ENCODE data around the gene DTX3L. TPM values are rescaled to one million over a fixed set of nuclear protein-coding genes. Genes with fewer than 3 reads are reported as not detected.

DTX3L gene
- total and polyA plus RNA-seq, 10 of the 15 experiments (the other 5 are each of a cell fraction or from before 2014, with no cell fraction given): 9.9 to 41.4 (median 21.7) TPM

GRCh38 chr3:122618614-122619013 is 54.5 kb downstream of the DTX3L start:
- RAD21 ChIA-PET (ENCODE audit: unreplicated experiment): interaction anchor here (1.1 to 6.8 kb wide), 16 partner anchors 8 to 111 kb away, joined by 3 to 130 read pairs (median 6); partner anchors contain the start of genes DTX3L, PARP14, PARP15 and PARP9
- in situ Hi-C loops (cut with MboI): no loop called here
- no peaks in the 10 kb centered on the region for H3K79me2 ChIP-seq (ENCODE audit: control insufficient read depth, insufficient read depth, low read length)
- WGBS (ENCODE audit: insufficient coverage, insufficient replicate concordance, low lambda C conversion rate, missing lambda C conversion rate): 89% methylated on average over 3 of the region's 3 CpGs
- no peaks in the 10 kb centered on the region for H4K20me1 ChIP-seq (ENCODE audit: control insufficient read depth, insufficient read depth)
- SMC1A ChIA-PET (ENCODE audit: uncharacterized antibody, unreplicated experiment): interaction anchor here (1.0 to 9.3 kb wide), 19 partner anchors 8 to 313 kb away, joined by 3 to 183 read pairs (median 9); partner anchors contain the start of genes DTX3L, PARP14, PARP15 and PARP9
- BruUV-seq (replicated peaks): no TSS peak
- no peak overlapping the region for H3K4me3 ChIP-seq
- H3K36me3 ChIP-seq (ENCODE audit: control insufficient read depth in 2 of 2, insufficient read depth in 2 of 2, low read length in 1 of 2): peaks cover 3 to 9% of the 10 kb centered on the region in 2 experiments; a peak in 3 of 4 replicates
- no peaks in the 10 kb centered on the region for H3K27me3 ChIP-seq (replicated peaks in 1 of 2; ENCODE audit: control insufficient read depth in 2 of 2, insufficient read depth in 2 of 2, low read length in 1 of 2)
- peaks cover 21% of the 10 kb centered on the region for H3K4me1 ChIP-seq (ENCODE audit: control insufficient read depth, insufficient read depth, low read length)
- no peak overlapping the region for H2AFZ ChIP-seq (ENCODE audit: control insufficient read depth, low read depth, low read length)
- no peak for ATAC-seq
- no peak for DNase-seq (ENCODE audit: low read depth, low spot score)
- H3K9me3 ChIP-seq (replicated peaks; ENCODE audit: control insufficient read depth, insufficient read depth, low read length): no peaks in the 10 kb centered on the region
- intact Hi-C loops (cut with micrococcal nuclease; ENCODE audit: unreplicated experiment): no loop called here
- H3K27ac ChIP-seq (ENCODE audit: control insufficient read depth, insufficient read depth): no peak overlapping the region
- no peak overlapping the region for H3K4me2 ChIP-seq (ENCODE audit: control insufficient read depth, insufficient read depth)
- no peak overlapping the region for H3K9ac ChIP-seq (ENCODE audit: control insufficient read depth, insufficient read depth, low read length)
- POLR2A ChIA-PET: interaction anchor here (0.6 to 7.2 kb wide), 17 partner anchors 9 to 110 kb away, joined by 3 to 67 read pairs (median 5); partner anchors contain the start of genes DTX3L, PARP14, PARP15 and PARP9
- no peak for TF ChIP-seq TCF7 (IDR thresholded peaks at IDR 0.05; ENCODE audit: borderline replicate concordance)
- no peak for TF ChIP-seq IKZF1 (conservative IDR thresholded peaks at IDR 0.05)
- TF ChIP-seq TARDBP (IDR thresholded peaks at IDR 0.05; ENCODE audit: borderline replicate concordance): no peak
- no peak for TF ChIP-seq RUNX3 (IDR thresholded peaks at IDR 0.05; ENCODE audit: low read length)
- TF ChIP-seq SMC3 (IDR thresholded peaks at IDR 0.05; ENCODE audit: borderline replicate concordance, low read length): no peak
- TF ChIP-seq ZNF207 (IDR thresholded peaks at IDR 0.05; ENCODE audit: borderline replicate concordance): no peak
- TF ChIP-seq HDGF (IDR thresholded peaks at IDR 0.05): no peak
- TF ChIP-seq, protein P1, sequence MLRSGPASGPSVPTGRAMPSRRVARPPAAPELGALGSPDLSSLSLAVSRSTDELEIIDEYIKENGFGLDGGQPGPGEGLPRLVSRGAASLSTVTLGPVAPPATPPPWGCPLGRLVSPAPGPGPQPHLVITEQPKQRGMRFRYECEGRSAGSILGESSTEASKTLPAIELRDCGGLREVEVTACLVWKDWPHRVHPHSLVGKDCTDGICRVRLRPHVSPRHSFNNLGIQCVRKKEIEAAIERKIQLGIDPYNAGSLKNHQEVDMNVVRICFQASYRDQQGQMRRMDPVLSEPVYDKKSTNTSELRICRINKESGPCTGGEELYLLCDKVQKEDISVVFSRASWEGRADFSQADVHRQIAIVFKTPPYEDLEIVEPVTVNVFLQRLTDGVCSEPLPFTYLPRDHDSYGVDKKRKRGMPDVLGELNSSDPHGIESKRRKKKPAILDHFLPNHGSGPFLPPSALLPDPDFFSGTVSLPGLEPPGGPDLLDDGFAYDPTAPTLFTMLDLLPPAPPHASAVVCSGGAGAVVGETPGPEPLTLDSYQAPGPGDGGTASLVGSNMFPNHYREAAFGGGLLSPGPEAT (IDR thresholded peaks at IDR 0.05; ENCODE audit: low read depth): no peak
- no peak for TF ChIP-seq GABPA (IDR thresholded peaks at IDR 0.05; ENCODE audit: low read depth)
- FAIRE-seq: no peak
- CTCF ChIA-PET: interaction anchor here (0.8 to 7.0 kb wide), 11 partner anchors 9 to 140 kb away, joined by 3 to 91 read pairs (median 6); partner anchors contain the start of genes PARP14 and PARP15
